Measurements from ENCODE around the gene NUPR2. TPM values are rescaled to one million over a fixed set of nuclear protein-coding genes. Genes with fewer than 3 reads are reported as not detected.
"Not testable (repeated sequence)": the region's sequence is repeated elsewhere in the genome, so short reads cannot be mapped to it uniquely, and the experiment has no call there.

NUPR2 gene
- total and polyA plus RNA-seq, 2 donors from 2014 or later: 10.3 to 39.6 TPM

DNA sequence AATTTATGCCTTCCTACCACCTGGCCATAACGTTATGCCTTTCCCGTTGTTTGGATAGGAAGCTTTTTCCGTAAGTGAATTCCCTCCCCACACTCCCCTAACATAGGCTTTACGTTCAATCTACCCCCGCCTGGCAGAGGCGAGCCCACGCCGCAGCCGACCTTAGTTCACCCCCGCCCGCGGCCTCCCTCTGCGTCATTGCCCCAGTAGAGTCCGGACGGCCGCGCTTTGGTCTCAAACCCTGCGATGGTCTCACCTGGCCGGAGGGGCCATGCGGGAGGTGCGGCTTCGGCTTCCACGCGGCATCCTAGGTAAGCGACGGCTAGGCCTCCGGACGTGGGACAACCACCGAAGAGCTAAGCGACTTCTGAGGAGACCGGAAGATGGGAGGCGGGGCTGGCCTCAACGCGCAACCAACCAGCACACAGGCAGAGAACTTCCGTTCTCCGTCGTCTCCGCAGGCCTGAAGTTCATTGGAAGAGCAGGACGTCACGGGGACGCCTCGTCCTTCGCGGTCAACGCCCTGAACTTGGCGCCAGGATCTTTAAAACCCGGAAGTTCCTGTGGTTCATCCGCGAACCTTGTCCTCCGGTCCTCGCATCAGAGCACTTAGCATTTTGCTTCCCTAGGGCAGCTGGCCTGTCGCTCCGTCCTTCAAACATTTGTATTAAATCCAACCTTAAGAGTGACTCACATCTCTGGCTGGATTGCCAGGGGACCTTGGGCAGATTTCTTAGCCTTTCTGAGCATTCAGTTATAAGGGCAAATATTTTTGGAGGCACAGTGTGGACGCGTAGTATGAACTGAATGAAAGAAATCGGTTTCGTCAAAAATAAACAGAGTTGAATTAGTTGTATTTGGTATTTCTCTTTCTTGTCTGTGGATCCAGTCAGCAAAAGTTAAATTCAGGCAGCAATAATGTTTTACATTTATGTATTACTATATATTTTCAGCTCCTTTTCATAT is 9.8 kb downstream of the NUPR2 start, which contains the start of gene CHCHD2:
Gene CHCHD2, minus strand, starts transcription at position 369 of the 966 bp plus-strand sequence. Its CDS starts 63 bp downstream, at position 306.
- peak; percentile 92 for FAIRE-seq
- Histone ChIP-seq H3K27me3 (ENCODE audit: control insufficient read depth, insufficient read depth, low read length) (no peaks in the 10 kb centered on the region), H3K4me1 (ENCODE audit: control insufficient read depth in 2 of 3, insufficient read depth in 2 of 3, low read depth in 1 of 3, low read length in 3 of 3) (peaks cover 0 to 6% (median 0%) of the 10 kb centered on the region in 3 donors), H3K9ac (ENCODE audit: low read length in 3 of 3) (peak within 1 kb of the TSS; percentile 86 to 99 (median 98)), H3K36me3 (ENCODE audit: control insufficient read depth in 2 of 3, insufficient read depth in 3 of 3, low read length in 3 of 3) (peaks cover 3 to 26% (median 13%) of the 10 kb centered on the region in 3 donors), H3K4me3 (ENCODE audit: low read length in 3 of 3) (peak within 1 kb of the TSS; percentile 98 to 100 (median 98)), H3K9me3 (ENCODE audit: control insufficient read depth in 2 of 3, insufficient read depth in 1 of 3, low read length in 3 of 3) (no peaks in the 10 kb centered on the region), H3K27ac (ENCODE audit: low read depth in 2 of 2, low read length in 2 of 2) (peak within 1 kb of the TSS; percentile 93 to 95)
- TF ChIP-seq, protein P1, sequence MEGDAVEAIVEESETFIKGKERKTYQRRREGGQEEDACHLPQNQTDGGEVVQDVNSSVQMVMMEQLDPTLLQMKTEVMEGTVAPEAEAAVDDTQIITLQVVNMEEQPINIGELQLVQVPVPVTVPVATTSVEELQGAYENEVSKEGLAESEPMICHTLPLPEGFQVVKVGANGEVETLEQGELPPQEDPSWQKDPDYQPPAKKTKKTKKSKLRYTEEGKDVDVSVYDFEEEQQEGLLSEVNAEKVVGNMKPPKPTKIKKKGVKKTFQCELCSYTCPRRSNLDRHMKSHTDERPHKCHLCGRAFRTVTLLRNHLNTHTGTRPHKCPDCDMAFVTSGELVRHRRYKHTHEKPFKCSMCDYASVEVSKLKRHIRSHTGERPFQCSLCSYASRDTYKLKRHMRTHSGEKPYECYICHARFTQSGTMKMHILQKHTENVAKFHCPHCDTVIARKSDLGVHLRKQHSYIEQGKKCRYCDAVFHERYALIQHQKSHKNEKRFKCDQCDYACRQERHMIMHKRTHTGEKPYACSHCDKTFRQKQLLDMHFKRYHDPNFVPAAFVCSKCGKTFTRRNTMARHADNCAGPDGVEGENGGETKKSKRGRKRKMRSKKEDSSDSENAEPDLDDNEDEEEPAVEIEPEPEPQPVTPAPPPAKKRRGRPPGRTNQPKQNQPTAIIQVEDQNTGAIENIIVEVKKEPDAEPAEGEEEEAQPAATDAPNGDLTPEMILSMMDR (IDR thresholded peaks at IDR 0.05; ENCODE audit: borderline replicate concordance, extremely low read depth, insufficient read depth): no peak
- peak; percentile 97 to 99 (median 99) for DNase-seq
- intact Hi-C loops (cut with DNase I): no loop called here

DNA sequence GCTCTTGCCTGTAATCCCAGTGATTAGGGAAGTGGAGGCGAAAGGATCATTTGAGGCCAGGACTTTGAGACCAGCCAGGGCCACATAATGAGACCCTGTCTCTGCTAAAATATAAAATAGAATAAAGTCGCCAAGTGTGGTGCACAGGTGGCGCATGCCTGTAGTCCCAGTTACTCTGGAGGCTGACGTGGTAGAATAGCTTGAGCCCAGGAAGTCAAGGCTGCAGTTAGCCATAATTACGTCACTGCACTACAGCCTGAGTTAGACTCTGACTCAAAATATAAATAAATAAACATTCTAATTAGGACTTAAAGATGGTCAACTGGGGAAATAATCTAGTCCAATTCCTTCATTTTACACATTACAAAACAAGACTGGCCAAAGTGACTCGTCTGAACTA is 10.7 kb downstream of the NUPR2 start:
- Histone ChIP-seq H3K4me3 (ENCODE audit: low read length in 3 of 3) (peak overlapping the region; percentile 98 to 100 (median 98)), H3K9ac (ENCODE audit: low read length in 3 of 3) (peak overlapping the region; percentile 86 to 99 (median 98)), H3K9me3 (ENCODE audit: control insufficient read depth in 2 of 3, insufficient read depth in 1 of 3, low read length in 3 of 3) (no peaks in the 10 kb centered on the region), H3K27ac (ENCODE audit: low read depth in 2 of 2, low read length in 2 of 2) (peak overlapping the region; percentile 93 to 95), H3K4me1 (ENCODE audit: control insufficient read depth in 2 of 3, insufficient read depth in 2 of 3, low read depth in 1 of 3, low read length in 3 of 3) (peaks cover 0 to 6% (median 0%) of the 10 kb centered on the region in 3 donors), H3K27me3 (ENCODE audit: control insufficient read depth, insufficient read depth, low read length) (no peaks in the 10 kb centered on the region), H3K36me3 (ENCODE audit: control insufficient read depth in 2 of 3, insufficient read depth in 3 of 3, low read length in 3 of 3) (peaks cover 3 to 35% (median 16%) of the 10 kb centered on the region in 3 donors)
- intact Hi-C loops (cut with DNase I): no loop called here
- DNase-seq (peak in 3 of 5 donors; percentile 33 to 70 (median 68)), FAIRE-seq (no peak)
- TF ChIP-seq, protein P1 (IDR thresholded peaks at IDR 0.05; ENCODE audit: borderline replicate concordance, extremely low read depth, insufficient read depth): no peak

DNA sequence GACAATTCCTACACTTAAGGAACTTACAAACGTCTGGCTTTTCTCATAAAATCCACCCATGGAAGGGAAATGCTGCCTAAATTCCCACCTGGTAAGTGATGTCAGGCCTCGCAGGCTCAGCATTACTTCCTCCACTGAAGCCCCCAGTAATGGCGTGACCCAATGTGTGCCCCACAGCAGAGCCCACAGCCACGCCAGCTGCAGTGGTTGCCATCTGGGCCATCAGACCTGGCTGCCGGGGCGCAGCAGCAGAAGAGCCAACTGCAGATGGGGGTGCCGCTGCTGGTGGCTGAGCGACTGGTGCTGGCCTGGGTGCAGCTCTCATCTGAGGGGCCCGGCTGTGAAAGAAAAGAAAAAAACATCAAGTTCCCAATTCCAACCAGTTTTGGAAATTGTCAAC is 12.1 kb downstream of the NUPR2 start:
- H3K27me3 ChIP-seq (ENCODE audit: control insufficient read depth, insufficient read depth, low read length); H3K27ac ChIP-seq (ENCODE audit: low read depth in 2 of 2, low read length in 2 of 2); FAIRE-seq; H3K9me3 ChIP-seq (ENCODE audit: control insufficient read depth in 2 of 3, insufficient read depth in 1 of 3, low read length in 3 of 3); intact Hi-C loops (cut with DNase I); H3K4me3 ChIP-seq (ENCODE audit: low read length in 3 of 3); H3K9ac ChIP-seq (ENCODE audit: low read length in 3 of 3); H3K4me1 ChIP-seq (ENCODE audit: control insufficient read depth in 2 of 3, insufficient read depth in 2 of 3, low read depth in 1 of 3, low read length in 3 of 3); DNase-seq: not testable (repeated sequence)
- H3K36me3 ChIP-seq (ENCODE audit: control insufficient read depth in 2 of 3, insufficient read depth in 3 of 3, low read length in 3 of 3): peaks cover 3 to 46% (median 20%) of the 10 kb centered on the region in 3 donors

DNA sequence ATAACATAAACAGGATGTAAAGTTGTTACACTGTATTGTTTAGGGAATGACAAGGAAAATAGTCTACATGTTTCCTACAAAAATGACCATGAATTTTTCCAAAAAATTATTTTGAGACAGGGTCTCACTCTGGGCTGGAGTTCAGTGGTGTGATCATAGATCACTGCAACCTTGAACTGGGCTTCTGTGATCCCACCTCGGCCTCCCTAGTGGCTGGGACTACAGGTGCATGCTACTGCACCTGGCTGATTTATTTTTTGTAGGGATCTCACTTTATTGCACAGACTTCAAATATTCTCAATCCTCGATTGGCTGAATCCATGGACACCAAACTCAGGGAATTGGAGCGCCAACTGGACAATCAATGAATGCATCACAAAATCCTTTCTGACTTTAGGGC is 16.6 kb downstream of the NUPR2 start:
- peaks cover 3 to 46% (median 20%) of the 10 kb centered on the region in 3 donors for H3K36me3 ChIP-seq (ENCODE audit: control insufficient read depth in 2 of 3, insufficient read depth in 3 of 3, low read length in 3 of 3)
- intact Hi-C loops (cut with DNase I): no loop called here
- no peak for DNase-seq

DNA sequence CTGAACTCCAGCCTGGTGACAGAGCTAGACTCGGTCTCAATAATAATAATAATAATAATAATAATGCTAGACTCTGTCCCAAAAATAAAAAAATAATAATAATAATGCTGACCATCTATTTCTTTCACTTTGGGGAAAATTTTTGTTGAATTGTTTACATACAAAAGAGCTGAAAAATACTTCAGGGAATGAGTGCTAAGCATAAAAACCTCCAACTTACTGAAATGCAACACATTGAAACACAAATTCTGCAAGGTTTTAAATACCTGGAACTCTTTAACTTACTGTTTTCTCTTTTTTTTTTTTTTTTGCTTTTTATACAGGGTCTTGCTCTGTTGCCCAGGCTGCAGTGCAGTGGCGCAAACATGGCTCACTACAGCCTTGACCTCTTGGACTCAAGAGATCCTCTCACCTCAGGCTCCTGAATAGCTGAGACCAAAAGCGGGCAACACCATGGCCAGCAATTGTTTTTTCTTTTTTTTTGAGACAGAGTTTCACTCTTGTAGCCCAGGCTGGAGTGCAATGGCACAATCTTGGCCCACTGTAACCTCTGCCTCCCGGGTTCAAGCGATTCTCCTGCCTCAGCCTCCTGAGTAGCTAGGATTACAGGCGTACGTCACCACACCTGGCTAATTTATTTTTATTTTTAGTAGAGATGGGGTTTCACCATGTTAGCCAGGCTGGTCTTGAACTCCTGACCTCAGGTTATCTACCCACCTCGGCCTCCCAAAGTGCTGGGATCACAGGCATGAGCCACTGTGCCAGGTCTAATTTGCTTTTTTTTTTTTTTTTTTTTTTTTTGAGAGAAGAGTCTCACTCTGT is 17.8 kb downstream of the NUPR2 start:
- intact Hi-C loops (cut with DNase I); H3K4me1 ChIP-seq (ENCODE audit: control insufficient read depth in 2 of 3, insufficient read depth in 2 of 3, low read depth in 1 of 3, low read length in 3 of 3); H3K27me3 ChIP-seq (ENCODE audit: control insufficient read depth, insufficient read depth, low read length); H3K4me3 ChIP-seq (ENCODE audit: low read length in 3 of 3); H3K9me3 ChIP-seq (ENCODE audit: control insufficient read depth in 2 of 3, insufficient read depth in 1 of 3, low read length in 3 of 3); FAIRE-seq; DNase-seq; H3K9ac ChIP-seq (ENCODE audit: low read length in 3 of 3); H3K27ac ChIP-seq (ENCODE audit: low read depth in 2 of 2, low read length in 2 of 2): not testable (repeated sequence)
- H3K36me3 ChIP-seq (ENCODE audit: control insufficient read depth in 2 of 3, insufficient read depth in 3 of 3, low read length in 3 of 3): peaks cover 3 to 36% (median 14%) of the 10 kb centered on the region in 3 donors

More for the DNA sequence above, 16.6 kb downstream of the NUPR2 start:
- no peaks in the 10 kb centered on the region for H3K27me3 ChIP-seq (ENCODE audit: control insufficient read depth, insufficient read depth, low read length)
- no peak for FAIRE-seq
- no peak overlapping the region for H3K9ac ChIP-seq (ENCODE audit: low read length in 3 of 3)
- H3K4me3 ChIP-seq (ENCODE audit: low read length in 3 of 3): no peak overlapping the region
- H3K9me3 ChIP-seq (ENCODE audit: control insufficient read depth in 2 of 3, insufficient read depth in 1 of 3, low read length in 3 of 3): no peaks in the 10 kb centered on the region
- TF ChIP-seq, protein P1 (IDR thresholded peaks at IDR 0.05; ENCODE audit: borderline replicate concordance, extremely low read depth, insufficient read depth): no peak
- H3K4me1 ChIP-seq (ENCODE audit: control insufficient read depth in 2 of 3, insufficient read depth in 2 of 3, low read depth in 1 of 3, low read length in 3 of 3): no peaks in the 10 kb centered on the region
- H3K27ac ChIP-seq (ENCODE audit: low read depth in 2 of 2, low read length in 2 of 2): no peak overlapping the region

All from kidney (tissue), 14 donors.